MM.1S (cell line): ENCODE results near the gene MXRA7.

ENCODE experiments used
- EZH2 ChIP-seq: fragments of 300-600 bp; sonication (generic); optimal IDR thresholded peaks from 2 replicates; pipeline ENCODE3; 2017; ENCODE audit warnings: low read depth, mild to moderate bottlenecking, antibody characterized with exemption, low read length, mixed read lengths
- EZH2phosphoT487 ChIP-seq: fragments of 300-600 bp; sonication (generic); IDR thresholded peaks from 2 replicates; pipeline ENCODE4 v1.6.1; 2018; ENCODE audit warnings: antibody characterized with exemption, low read length
- TF ChIP-seq, protein P1 (sequence below): fragments of 300-600 bp; sonication (generic); IDR thresholded peaks from 2 replicates; pipeline ENCODE4 v1.5.1; 2016; ENCODE audit warnings: antibody characterized with exemption, low read length, mixed read lengths

DNA sequence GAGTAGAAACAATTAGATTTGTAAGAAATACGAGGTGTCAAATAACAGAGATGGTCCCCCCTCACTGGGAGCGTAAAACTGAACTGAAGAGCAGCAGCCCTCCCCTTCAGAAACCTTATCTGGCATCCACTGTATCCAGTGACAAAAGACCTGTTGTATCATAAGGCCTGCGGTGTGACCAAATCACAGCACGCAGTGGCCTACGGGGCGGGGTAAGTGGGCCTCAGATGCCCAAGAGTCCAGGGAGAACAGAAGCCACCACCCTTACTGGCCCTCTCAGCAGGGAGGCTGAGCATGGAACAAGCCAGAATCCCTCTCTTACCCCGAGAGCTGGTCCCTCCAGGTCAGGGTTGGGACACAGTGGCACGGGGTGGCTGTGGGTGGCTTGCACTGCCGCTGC, 10.2 kb upstream of the MXRA7 start:
- TF ChIP-seq, protein P1, sequence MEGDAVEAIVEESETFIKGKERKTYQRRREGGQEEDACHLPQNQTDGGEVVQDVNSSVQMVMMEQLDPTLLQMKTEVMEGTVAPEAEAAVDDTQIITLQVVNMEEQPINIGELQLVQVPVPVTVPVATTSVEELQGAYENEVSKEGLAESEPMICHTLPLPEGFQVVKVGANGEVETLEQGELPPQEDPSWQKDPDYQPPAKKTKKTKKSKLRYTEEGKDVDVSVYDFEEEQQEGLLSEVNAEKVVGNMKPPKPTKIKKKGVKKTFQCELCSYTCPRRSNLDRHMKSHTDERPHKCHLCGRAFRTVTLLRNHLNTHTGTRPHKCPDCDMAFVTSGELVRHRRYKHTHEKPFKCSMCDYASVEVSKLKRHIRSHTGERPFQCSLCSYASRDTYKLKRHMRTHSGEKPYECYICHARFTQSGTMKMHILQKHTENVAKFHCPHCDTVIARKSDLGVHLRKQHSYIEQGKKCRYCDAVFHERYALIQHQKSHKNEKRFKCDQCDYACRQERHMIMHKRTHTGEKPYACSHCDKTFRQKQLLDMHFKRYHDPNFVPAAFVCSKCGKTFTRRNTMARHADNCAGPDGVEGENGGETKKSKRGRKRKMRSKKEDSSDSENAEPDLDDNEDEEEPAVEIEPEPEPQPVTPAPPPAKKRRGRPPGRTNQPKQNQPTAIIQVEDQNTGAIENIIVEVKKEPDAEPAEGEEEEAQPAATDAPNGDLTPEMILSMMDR = no peak
- no peak for TF ChIP-seq EZH2
- no peak for TF ChIP-seq EZH2phosphoT487
